Measurements from ENCODE around the gene SLC14A1.
"Not testable (repeated sequence)": the region's sequence is repeated elsewhere in the genome, so short reads cannot be mapped to it uniquely, and the experiment has no call there.

The SLC14A1 gene

DNA sequence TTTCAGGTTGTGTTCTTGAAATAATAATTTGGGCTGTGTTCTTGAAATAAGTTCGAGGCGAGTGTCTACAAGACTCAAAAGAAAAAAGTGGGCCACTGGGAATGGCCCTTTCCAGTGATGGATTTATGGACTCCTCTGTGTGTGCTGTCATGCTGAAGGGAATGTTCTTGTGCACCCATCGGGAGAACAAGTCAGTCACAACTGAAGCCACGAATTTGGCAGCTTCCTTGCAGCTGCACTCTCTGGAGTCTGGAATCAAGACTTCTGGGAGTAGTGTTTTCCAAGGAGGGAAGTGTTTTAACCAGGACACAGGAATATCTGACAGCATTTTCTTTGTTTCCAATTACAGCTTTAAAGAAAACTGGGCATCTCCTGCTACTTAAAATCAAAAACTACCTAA is 620 bp downstream of the SLC14A1 start:
- DNase-seq: no peak

DNA sequence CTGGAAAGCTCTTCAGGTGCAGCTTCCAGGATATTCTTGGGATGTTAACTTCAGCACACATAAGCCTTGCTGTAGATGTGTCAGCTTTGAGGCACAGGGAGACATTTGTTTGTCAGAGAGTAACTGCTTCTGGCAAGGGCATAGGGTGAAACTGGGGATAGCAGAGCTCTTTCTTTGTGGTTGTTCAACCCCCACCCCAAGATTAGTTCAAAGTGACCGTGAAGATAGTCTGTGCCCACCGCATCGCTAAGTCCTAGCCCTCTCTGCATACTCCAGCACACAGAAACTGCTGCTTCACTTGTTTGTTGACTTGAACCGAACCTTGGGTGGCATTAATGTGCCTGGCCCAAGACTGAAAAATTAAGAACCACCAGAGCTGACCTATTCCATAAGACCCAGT is 1.4 kb downstream of the SLC14A1 start:
- DNase-seq: no peak

DNA sequence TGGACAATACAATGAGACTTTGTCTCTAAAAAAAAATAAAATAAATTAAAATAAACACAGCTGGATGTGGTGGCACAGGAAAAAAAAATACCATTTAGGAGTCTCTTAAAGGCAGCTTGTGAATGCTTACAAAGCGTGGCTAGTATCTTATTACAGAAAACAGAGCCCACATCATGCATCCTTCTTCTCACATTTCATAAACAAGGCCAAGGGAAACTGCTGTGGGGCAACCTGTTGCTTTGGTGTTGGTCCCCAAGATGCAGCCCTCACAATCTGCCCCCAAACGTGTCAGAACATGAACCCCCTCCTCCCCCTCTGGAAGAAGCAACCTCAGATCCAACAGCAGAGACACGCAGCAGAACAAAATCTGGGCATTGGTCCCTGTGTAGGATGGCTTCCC is 2.6 kb downstream of the SLC14A1 start:
- DNase-seq: no peak

DNA sequence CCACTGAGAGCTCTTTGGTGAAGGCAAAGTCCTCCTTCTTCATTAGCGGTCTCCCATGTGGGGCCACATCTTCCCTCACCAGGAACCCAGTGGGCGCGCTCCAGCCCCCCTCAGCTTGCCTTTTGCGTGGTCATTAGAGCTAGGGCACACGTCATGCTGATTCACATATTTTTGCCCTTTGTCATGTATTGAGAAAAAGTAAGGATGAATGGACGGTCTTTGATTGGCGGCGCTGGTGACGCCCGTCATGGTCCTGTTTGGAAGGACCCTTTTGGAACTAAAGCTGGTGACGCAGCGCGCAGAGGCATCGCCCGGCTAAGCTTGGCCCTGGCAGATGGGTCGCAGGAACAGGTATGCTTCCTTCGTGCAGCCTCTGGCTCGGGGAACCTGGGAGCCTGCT is 3.1 kb downstream of the SLC14A1 start:
- no peak for DNase-seq

DNA sequence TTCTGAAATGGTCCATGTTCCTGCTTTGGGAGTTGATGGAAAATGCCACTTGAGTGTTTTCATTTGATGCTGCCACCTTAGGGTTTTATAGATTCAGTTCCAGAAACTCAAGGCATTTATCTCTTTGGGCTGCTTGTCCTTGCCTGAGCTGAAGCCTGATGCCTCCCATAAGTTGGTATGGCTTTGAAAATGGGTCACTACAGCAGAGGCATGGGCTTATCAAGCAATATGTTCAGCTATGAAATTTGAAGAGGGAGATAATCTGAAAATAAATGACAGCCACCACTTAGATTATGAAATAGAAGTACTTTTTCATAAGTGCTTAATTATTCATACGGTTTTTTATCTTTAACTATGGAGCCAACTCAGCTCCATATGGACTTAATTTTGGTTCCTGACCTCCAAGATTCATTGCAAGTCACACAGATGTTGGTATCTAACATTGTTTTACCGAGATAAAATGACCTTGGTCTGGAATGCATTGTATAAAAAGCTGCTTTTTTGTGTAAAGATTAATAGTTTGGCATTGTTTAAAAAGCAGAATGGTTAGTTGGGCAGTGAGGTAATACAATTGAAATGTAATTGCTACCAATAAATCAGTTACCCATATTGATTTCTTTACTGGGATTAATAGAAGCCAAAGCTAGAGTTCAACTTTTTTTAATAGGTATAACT is 4.5 kb downstream of the SLC14A1 start:
- no peak for DNase-seq

DNA sequence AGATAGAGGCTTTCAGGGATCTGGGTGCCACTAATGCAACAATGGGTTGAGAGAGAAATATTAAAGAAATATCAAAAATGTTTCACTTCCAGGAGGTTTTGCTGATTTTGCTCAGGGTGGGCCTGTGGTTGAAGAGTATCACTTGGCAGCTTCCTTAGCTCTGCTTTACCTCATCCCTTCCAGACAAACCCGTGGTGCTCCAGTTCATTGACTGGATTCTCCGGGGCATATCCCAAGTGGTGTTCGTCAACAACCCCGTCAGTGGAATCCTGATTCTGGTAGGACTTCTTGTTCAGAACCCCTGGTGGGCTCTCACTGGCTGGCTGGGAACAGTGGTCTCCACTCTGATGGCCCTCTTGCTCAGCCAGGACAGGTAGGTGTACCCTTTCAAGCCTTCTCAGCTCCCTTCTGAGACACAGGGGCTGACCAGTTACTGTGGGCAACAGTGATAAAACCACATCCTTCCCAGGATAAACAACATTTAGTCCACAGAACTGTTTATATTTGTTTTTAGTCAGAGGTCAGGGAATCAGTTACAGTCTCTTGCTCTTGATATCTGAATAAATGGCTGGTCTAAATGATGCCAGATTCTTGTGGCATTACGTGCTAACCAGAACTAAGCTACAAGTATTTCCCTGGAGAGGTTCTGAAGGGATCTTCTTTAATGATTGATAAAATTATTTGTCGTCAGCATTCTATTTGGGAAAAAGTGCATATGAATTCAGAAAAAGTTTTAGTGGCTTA is 7.0 kb downstream of the SLC14A1 start:
- DNase-seq: no peak

DNA sequence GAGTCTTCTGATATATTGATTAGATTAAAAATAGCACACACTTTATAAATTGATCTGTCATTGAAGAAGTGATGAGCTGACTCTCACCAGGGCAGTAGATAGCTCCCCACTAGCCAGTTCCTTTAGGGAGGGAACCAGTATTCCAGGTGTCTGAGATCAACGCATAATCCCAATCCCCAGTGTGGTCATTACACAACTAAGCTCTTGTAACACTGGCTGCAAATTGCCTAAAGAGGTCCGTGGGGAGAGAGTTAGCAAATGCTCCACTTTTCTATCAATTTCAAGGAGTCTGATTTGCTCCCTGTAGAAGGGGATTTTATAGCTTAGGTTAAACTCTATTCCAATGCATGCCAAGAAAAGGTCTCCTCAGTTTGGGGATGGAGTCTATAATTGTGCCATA is 7.7 kb downstream of the SLC14A1 start:
- DNase-seq: no peak

DNA sequence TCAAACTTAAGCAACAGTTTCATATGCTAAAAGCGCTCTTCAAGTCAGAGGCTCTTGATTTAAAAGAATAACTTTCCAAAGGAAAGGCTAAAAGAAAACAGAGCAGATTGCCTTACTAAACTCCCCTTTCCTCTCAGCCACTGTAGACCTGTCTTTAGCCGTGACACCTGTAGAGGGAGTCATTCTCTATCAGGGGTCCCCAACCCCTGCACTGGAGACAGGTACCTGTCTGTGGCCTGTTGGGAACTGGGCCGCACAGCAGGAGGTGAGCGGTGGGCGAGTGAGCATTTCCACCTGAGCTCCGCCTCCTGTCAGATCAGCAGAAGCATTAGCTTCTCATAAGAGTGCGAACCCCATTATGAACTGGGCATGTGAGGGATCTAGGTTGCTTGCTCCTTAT is 9.6 kb downstream of the SLC14A1 start:
- no peak for DNase-seq

DNA sequence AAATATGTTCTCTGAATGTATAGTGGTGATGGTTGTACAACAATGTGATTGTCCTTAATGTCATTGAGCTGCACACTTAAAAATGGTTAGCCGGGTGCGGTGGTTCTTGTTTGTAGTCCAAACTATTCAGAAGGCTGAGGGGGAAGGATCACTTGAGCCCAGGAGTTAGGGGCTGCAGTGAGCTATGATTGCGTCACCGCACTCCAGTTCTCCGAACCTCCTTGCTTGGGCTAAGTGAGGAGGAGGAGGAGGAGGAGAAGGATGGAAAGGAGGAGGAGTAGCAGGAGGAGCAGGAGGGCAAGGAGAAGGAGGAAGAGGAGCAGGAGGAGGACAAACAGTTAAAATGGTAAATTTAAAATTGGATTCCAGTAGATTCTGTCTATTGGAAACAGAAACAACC is 10.5 kb downstream of the SLC14A1 start:
- no peak for DNase-seq

DNA sequence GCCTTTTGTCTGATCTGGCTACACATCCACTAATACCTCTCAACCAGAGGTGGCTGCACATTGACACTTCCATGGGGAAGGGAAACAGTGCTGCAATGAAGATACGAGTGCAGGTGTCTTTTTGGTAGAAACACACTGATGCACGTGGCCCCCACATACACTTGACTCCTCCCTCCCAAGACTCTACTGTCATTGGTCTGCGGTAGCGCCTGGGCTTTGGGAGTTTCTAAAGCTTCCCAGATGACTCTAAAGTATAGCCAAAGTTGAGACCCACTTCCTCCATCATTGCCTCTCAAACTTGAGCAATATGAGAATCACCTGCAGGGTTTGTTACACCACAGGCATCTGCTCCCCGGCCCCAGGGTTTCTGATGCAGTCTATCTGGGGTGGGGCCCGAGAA is 11.0 kb downstream of the SLC14A1 start:
- no peak for DNase-seq

DNA sequence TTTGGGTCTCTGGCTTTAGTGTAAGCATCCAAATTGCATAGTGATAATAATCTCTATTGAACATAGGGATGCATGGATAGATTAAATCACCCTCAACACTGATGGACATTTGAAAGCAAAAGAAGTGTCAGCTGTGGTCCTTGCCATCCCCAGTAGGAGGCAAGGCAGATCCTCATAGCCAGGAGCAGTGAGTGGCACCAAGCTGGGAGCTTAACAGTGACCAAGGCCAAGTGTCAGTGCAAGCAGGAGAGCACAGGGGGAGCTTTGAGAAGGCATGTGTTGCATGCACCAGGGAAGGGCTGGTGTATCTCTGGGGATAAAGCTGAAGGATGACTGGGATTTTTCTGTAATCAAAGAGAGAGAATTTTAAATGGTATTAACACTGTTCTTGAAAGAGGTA is 14.7 kb downstream of the SLC14A1 start:
- no peak for DNase-seq

DNA sequence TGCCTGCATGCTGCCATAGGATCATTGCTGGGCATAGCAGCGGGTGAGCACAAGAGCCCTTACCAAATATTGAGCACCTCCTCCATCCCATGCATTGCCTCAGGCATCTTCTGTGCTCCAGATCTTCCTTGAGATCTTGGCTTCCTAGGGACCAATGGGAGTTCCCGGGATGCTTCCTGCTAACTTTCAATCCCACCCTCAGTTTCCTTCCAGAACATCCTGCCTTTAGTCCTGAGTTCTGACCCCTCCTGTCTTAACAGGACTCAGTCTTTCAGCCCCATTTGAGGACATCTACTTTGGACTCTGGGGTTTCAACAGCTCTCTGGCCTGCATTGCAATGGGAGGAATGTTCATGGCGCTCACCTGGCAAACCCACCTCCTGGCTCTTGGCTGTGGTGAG is 15.3 kb downstream of the SLC14A1 start:
- DNase-seq: no peak

DNA sequence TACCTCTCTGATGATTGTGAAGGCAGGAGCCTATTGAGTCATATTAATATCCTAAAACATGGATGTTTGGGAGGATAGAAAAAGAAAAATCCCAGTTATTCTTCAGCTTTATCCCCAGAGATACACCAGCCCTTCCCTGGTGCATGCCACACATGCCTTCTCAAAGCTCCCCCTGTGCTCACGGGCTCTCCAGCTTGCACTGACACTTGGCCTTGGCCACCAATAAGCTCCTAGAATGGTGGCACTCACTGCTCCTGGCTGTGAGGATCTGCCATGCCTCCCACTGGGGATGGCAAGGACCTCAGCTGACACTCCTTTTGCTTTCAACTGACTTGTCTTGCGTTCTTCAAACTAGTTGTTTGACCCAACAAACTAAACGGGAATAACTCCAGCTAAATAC is 15.9 kb downstream of the SLC14A1 start:
- DNase-seq: no peak

DNA sequence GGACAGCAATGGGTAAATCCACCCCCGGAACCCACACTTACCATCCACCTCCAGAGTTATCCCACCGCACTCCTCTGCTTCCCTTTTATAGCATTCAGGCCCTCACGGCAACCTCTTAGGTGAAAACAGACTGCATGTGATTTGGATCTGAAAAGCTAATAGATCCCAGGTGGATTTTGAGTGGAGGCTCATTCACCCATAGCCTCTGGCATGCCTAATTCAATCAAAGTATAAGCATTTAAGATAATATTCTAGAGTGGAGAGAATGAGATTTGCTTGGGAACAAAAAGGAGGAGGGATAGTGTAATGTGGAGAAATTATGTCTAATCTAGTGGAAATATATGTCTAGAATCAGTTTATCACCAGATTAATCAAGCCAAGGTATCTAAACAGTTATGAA is 17.1 kb downstream of the SLC14A1 start:
- DNase-seq: no peak

DNA sequence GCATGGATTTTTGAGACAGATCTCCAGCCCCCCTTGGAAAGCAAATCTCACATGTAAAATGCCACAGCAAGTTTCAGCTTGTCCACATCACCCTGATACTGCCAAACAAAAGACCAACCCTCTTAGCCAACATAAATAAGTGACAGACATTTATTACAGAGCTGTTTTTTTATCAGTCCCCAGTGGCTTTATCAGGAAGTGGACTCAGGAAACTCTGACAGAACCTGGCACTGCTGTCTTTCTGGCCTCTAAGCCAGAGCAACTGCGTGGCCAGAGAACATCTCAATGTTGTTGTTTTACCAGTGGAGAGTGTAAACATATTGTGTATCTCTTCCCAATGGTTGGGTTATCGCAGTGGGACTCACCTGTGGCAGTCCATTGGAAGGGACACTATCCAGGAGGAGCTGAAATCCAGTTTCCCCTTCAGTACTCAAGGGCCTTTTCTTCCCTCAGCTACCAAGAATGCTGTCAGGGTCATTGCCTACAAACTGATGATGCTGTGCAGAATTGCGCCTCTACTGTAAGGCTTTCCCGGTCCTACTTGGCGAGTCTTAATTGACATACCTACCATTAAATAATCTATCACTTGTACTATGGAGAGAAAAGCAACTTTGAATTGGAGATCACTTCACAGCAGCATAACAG is 22.0 kb downstream of the SLC14A1 start:
- DNase-seq: no peak

DNA sequence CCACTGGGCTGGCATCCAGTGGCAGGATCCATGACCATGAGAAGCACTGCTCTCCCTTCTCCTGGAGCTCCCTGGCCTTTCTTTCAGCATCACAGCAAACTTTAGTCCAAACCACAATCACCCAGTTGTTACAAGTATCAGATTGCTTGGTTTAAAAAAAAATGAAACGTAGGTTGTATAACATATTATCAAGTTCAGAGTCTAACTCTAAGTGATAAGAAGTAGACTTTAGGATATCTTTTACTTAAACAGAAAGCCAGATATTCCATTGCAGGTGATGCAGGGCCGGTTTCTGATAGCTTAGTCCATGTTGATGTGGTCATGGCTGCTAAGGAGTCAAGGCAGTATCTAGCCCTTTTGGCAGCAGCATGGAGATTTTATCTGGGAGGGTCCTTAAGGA is 24.5 kb downstream of the SLC14A1 start:
- no peak for DNase-seq

DNA sequence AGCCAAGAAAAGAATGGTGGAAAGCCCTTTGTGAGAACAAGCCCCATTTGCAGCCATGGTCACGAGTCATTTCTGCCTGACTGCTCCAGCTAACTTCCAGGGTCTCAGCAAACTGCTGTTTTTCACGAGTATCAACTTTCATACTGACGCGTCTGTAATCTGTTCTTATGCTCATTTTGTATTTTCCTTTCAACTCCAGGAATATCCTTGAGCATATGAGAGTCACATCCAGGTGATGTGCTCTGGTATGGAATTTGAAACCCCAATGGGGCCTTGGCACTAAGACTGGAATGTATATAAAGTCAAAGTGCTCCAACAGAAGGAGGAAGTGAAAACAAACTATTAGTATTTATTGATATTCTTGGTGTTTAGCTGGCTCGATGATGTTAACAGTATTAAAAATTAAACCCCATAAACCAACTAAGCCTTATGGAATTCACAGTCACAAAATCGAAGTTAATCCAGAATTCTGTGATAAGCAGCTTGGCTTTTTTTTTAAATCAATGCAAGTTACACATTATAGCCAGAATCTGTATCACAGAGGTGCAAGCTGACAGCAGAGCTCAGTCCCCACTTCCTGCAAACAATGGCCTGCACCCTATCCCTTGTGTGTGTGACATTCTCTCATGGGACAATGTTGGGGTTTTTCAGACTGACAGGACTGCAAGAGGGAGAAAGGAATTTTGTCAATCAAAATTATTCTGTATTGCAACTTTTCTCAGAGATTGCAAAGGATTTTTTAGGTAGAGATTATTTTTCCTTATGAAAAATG is 26.1 kb downstream of the SLC14A1 start:
- DNase-seq: no peak

DNA sequence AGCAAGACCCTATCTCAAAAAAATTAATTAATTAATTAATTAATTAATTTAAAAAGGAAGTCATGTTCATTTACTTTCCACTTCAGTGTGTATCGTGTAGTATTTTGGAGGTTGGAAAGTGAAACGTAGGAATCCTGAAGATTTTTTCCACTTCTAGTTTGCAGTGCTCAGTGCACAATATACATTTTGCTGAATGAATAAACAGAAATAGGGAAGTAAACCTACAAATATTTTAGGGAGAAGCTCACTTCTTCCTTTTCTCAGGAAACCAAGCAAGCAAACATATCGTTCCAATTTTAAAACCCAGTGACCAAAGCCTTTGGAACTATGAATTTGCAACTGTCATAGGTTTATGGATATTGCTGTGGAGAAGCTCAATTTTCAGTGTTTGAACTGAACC is 27.8 kb downstream of the SLC14A1 start:
- DNase-seq: no peak

DNA sequence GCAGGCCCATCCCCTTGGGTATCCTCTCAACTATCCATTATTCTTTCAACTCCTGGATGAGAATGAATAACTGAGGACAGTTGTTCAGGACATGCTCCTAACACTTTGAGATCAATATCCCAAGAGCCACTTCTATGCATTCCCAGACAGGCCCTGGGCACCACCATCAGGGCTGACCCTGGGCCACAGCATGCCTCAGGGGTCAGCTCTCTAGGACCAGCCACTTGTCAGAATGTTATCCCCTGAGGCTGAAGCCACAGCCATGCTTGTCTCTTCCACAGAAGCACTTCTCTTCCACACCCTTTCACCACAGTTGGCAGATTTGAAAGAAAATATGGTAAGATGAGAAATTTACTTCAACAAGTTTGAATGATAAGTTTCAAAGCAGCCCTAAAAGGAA is 28.7 kb downstream of the SLC14A1 start:
- DNase-seq: no peak

DNA sequence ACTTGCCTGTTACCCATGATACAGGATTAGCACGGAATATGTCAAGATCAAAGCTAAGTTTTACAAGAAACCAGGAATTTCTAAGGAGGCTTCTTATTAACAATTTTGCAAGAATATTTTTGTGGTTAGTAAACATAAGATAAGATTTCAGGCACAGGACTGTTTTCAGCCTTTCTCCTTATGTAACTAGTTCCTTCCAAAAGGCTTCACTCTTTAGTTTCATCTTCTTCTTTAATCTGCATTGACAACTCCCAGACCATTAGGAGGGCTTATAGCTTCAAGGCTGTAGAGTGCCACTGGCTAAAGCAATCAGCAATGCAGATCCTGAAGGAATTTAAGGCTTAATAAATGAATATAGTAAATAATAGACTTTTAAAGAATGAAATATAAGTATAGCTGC is 29.3 kb downstream of the SLC14A1 start:
- no peak for DNase-seq

DNA sequence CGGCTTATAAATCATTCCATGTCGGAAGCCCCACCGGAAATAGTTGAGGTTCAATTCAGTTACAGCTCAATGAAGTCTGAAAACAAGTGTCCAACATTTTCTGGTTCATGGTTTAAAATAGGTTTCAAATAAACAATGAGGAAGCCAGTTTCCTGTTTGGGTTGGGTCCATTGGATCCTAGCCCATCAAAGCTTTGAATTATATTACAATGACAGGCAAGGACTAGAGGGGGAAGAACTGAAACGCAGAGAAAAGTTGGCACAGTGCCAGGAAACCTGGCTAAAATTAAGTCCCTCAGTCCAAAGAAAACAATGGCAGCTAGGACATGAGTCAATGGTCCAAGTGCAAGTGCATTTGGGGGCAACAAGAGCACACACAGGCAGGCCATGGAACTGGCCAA is 32.0 kb downstream of the SLC14A1 start:
- DNase-seq: no peak

DNA sequence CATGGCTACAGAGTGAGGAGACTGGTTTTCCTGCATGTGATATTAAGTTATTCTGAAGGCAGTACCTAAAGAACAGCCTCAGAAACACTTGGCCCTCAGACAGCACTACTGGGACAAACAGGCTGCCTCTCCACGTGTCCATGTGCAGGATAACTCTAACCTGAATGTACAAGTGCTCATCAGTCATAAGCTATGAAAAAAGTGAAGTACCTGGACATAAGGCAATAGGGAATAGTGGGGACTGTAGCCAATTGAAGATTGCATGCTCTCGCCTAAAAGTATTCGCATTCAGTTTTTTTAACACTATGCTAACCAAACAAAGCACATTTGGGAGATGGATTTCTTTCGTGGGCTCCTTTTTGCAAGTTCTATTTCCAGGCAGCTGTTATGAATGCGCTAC is 33.0 kb downstream of the SLC14A1 start:
- no peak for DNase-seq

DNA sequence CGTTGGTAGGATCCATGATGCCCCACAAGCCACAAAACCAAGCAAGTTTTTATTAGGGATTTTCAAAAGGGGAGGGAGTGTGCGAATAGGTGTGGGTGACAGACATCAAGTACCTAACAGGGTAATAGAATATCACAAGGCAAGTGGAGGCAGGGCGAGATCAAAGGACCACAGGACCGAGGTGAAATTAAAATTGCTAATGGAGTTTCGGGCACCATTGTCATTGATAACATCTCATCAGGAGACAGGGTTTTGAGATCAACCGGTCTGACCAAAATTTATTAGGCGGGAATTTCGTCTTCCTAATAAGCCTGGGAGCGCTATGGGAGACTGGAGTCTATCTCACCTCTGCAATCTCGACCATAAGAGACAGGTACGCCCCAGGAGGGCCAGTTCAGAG is 33.7 kb downstream of the SLC14A1 start:
- DNase-seq: not testable (repeated sequence)

Data from stimulated activated naive CD4-positive, alpha-beta T cell treated with Interleukin-2 at 50 U/mL for 16 hours (primary cell).